Tibial nerve (tissue), 4 donors: Measurements from ENCODE around the gene PSME4. TPM values are rescaled to one million over a fixed set of nuclear protein-coding genes. Genes with fewer than 3 reads are reported as not detected.
"Not testable (repeated sequence)": the region's sequence is repeated elsewhere in the genome, so short reads cannot be mapped to it uniquely, and the experiment has no call there.

Experiments
- DNase-seq, 2 donors: peaks; one replicate each; pipeline ENCODE4 v3.0.0-alpha.2; 2019; ENCODE audit warnings: low spot score in 2 of 2
- H3K27ac ChIP-seq, 4 donors: fragments of 200-600 bp; sonication (generic) in 3 of 4; one replicate each; pipeline ENCODE4 v1.5.1; 2017 to 2019; ENCODE audit warnings: mild to moderate bottlenecking in 1 of 4
- H3K27me3 ChIP-seq, 2 donors: fragments of 200-600 bp; sonication (generic) in 1 of 2; one replicate each; pipeline versions ENCODE4 v1.5.1 to v1.6.0; 2017 to 2019
- H3K36me3 ChIP-seq, 3 donors: fragments of 200-600 bp; sonication (generic); one replicate each; pipeline ENCODE4 v1.5.1; 2018 to 2019
- H3K4me1 ChIP-seq, 4 donors: fragments of 200-600 bp; sonication (generic) in 3 of 4; one replicate each; pipeline ENCODE4 v1.5.1; 2017 to 2019
- H3K4me3 ChIP-seq, 4 donors: fragments of 200-600 bp; sonication (generic) in 3 of 4; one replicate each; pipeline ENCODE4 v1.5.1; 2017 to 2019; ENCODE audit warnings: mild to moderate bottlenecking in 1 of 4, moderate library complexity in 1 of 4
- H3K9me3 ChIP-seq, 4 donors: fragments of 200-600 bp; sonication (generic) in 3 of 4; one replicate each; pipeline ENCODE4 v1.5.1; 2017 to 2019
- EP300 ChIP-seq, 2 donors: sonication (generic); formaldehyde crosslinking; IDR thresholded peaks; one replicate each; pipeline ENCODE4 v1.6.1; 2017; ENCODE audit warnings: antibody characterized with exemption in 2 of 2, mild to moderate bottlenecking in 1 of 2
- POLR2A ChIP-seq, 2 donors: fragments of 450-650 bp; IDR thresholded peaks; one replicate each; pipeline ENCODE4 v1.6.1; 2017; ENCODE audit warnings: antibody characterized with exemption in 2 of 2, mild to moderate bottlenecking in 2 of 2, moderate library complexity in 2 of 2
- WGBS, 2 donors: methylation state at CpG; one replicate each; pipeline ENCODE4 v1.1.5; 2018; 5-methylcytosine and 5-hydroxymethylcytosine counted together
- total RNA-seq, 4 donors: library from RNA; depleted of rRNA; stranded (reverse); fragments of >200 nt; gene quantifications; one replicate each; pipeline ENCODE4 v1.1.0, GENCODE V29; 2016
- TF ChIP-seq, protein P1 (sequence below), 5 experiments: fragments of 200-600 bp in 3 of 5; fragments of 450-650 bp in 2 of 5; sonication (generic) in 3 of 5; IDR thresholded peaks; one replicate each; pipeline ENCODE4 v1.5.1; 2016 to 2019; ENCODE audit warnings: antibody characterized with exemption in 5 of 5, mild to moderate bottlenecking in 3 of 5, moderate library complexity in 2 of 5

The PSME4 gene
- total RNA-seq, 4 donors from 2014 or later: 32.4 to 50.6 (median 38.5) TPM

DNA sequence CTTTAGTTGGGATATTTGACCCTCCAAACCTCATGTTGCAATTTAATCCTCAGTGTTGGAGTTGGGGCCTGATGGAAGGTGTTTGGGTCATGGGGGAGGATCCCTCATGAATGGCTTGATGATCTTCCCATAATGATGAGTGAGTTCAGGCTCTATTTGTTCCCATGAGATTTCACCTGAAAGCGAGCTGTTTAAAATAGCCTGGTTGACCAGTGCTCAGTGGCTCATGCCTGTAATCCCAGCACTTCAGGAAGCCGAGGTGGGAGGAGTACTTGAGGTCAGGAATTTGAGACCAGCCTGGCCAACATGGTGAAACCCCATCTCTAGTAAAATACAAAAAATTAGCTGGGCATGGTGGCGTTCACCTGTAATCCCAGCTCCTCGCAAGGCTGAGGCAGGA, 14.9 kb upstream of the PSME4 start:
- H3K27me3 ChIP-seq: no peaks in the 10 kb centered on the region
- H3K9me3 ChIP-seq: no peaks in the 10 kb centered on the region
- no peak for DNase-seq
- H3K4me1 ChIP-seq: peaks cover 0 to 13% (median 0%) of the 10 kb centered on the region in 4 donors
- no peak overlapping the region for H3K4me3 ChIP-seq
- 89 to 90% methylated on average over 4 of the region's 4 CpGs for WGBS, 2 donors
- TF ChIP-seq, protein P1, sequence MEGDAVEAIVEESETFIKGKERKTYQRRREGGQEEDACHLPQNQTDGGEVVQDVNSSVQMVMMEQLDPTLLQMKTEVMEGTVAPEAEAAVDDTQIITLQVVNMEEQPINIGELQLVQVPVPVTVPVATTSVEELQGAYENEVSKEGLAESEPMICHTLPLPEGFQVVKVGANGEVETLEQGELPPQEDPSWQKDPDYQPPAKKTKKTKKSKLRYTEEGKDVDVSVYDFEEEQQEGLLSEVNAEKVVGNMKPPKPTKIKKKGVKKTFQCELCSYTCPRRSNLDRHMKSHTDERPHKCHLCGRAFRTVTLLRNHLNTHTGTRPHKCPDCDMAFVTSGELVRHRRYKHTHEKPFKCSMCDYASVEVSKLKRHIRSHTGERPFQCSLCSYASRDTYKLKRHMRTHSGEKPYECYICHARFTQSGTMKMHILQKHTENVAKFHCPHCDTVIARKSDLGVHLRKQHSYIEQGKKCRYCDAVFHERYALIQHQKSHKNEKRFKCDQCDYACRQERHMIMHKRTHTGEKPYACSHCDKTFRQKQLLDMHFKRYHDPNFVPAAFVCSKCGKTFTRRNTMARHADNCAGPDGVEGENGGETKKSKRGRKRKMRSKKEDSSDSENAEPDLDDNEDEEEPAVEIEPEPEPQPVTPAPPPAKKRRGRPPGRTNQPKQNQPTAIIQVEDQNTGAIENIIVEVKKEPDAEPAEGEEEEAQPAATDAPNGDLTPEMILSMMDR (IDR thresholded peaks at IDR 0.05): no peak
- TF ChIP-seq POLR2A (IDR thresholded peaks at IDR 0.05) (no peak), EP300 (IDR thresholded peaks at IDR 0.05) (no peak)
- no peak overlapping the region for H3K27ac ChIP-seq
- peaks cover 0 to 35% (median 0%) of the 10 kb centered on the region in 3 donors for H3K36me3 ChIP-seq

GRCh38 chr2:53969968-53970723, 647 bp downstream of the PSME4 start:
- Histone ChIP-seq H3K36me3 (peaks cover 0 to 13% (median 0%) of the 10 kb centered on the region in 3 donors), H3K27me3 (no peaks in the 10 kb centered on the region), H3K4me1 (peaks cover 0 to 36% (median 21%) of the 10 kb centered on the region in 4 donors), H3K27ac (peak overlapping the region; percentile 83 to 97 (median 95)), H3K9me3 (no peaks in the 10 kb centered on the region), H3K4me3 (peak overlapping the region; percentile 74 to 97 (median 94))
- 0 to 1% methylated on average over 25 to 30 of the region's 46 CpGs for WGBS, 2 donors
- TF ChIP-seq EP300 (IDR thresholded peaks at IDR 0.05) (peak in 1 of 2 donors; percentile 32), POLR2A (IDR thresholded peaks at IDR 0.05) (no peak)
- TF ChIP-seq, protein P1 (IDR thresholded peaks at IDR 0.05): peak in 1 of 5 experiments; percentile 4
- DNase-seq: peak in 1 of 2 donors; percentile 32

DNA sequence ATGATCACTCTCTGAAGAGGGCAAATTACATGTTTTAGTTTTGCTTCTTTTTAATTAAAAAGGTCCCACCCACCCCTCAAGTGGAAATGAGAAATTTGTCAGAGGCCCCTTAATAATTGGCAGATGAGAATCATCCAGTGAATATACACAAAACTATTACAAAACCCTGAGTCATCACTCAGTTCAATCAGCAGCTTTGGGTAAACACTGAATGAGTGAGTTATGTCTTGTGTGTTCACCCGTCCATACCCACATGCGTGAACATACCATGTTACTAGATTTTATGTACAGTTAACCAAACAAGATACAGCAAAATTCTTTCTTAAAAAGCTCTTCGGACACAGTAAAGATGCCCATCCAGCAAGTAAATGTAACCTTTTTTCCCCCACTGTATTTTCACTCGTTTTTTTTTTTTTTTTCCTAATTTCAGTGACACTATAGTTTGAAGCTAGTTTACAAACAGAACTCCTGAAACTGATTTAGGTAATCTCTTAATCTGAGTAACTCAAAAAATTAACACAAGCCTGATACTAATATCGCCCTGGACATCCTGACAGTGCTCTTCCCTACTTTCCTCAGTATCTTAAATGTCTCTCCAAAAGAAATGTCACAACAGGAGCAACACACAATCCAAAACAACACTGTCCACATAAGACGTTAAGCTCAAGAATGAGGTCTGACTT, 1.4 kb downstream of the PSME4 start:
- Histone ChIP-seq H3K27ac (peak overlapping the region; percentile 83 to 97 (median 95)), H3K9me3 (no peaks in the 10 kb centered on the region), H3K4me3 (peak overlapping the region; percentile 74 to 97 (median 94)), H3K4me1 (peaks cover 0 to 43% (median 23%) of the 10 kb centered on the region in 4 donors), H3K36me3 (peaks cover 0 to 5% (median 0%) of the 10 kb centered on the region in 3 donors), H3K27me3 (no peaks in the 10 kb centered on the region)
- DNase-seq: peak in 1 of 2 donors; percentile 13
- WGBS, 2 donors: 2 to 4% methylated on average over 6 of the region's 6 CpGs
- TF ChIP-seq EP300 (IDR thresholded peaks at IDR 0.05) (no peak), POLR2A (IDR thresholded peaks at IDR 0.05) (no peak)
- TF ChIP-seq, protein P1 (IDR thresholded peaks at IDR 0.05): no peak

- H3K9me3 ChIP-seq: no peaks in the 10 kb centered on the region
- no peaks in the 10 kb centered on the region for H3K36me3 ChIP-seq
- no peak overlapping the region for H3K4me3 ChIP-seq
- WGBS, 2 donors: 91 to 94% methylated on average over 11 of the region's 11 CpGs
- H3K27ac ChIP-seq: no peak overlapping the region
- DNase-seq: no peak
- TF ChIP-seq POLR2A (IDR thresholded peaks at IDR 0.05): no peak
- no peaks in the 10 kb centered on the region for H3K27me3 ChIP-seq
- peaks cover 0 to 59% (median 26%) of the 10 kb centered on the region in 4 donors for H3K4me1 ChIP-seq
These were observed 5.7 kb downstream of the PSME4 start for GRCh38 chr2:53964987-53965687.

GRCh38 chr2:53964257-53964952, 6.4 kb downstream of the PSME4 start:
- H3K4me1 ChIP-seq: peaks cover 0 to 59% (median 26%) of the 10 kb centered on the region in 4 donors
- no peak for DNase-seq
- 40 to 46% methylated on average over 2 of the region's 2 CpGs for WGBS, 2 donors

DNA sequence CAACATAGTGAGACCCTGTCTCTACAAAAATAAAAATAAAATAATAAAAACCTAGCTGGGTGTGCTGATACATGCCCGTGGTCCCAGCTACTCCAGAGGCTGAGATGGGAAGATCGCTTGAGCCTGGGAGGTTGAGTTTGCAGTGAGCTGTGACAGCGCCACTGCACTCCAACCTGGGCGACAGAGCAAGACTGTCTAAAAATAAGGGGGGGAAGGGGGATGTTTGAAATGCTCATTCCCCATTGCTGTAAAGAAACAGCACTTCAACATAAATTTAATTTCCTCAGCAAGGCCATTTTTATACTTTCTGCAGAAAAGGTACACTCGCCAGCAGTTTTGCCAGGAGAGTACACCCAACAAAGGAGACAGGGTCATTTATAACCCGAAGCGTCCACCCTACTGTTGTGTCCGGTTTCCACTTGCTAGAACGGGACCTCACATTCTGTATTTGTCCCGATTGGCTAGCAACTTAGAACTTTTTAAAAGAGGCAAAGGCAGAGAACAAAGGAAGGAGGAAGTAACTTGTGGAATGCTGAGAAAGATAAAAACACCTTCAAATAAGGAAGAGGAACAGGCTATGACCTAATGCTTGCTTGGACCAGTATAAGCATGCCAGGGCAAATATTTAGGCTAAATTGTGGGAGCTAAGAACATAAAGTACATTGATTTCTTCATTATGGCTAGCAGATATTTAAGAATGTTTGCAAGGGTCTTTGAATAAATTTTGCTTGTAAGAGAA, 9.1 kb downstream of the PSME4 start:
- peaks cover 0 to 37% (median 11%) of the 10 kb centered on the region in 4 donors for H3K4me1 ChIP-seq
- DNase-seq, H3K27me3 ChIP-seq, H3K4me3 ChIP-seq, H3K9me3 ChIP-seq, H3K36me3 ChIP-seq, H3K27ac ChIP-seq: not testable (repeated sequence)
- WGBS, 2 donors: 70 to 75% methylated on average over 10 of the region's 10 CpGs

More at GRCh38 chr2:53964257-53964952, 6.4 kb downstream of the PSME4 start:
- no peak for TF ChIP-seq POLR2A (IDR thresholded peaks at IDR 0.05)
- TF ChIP-seq EP300 (IDR thresholded peaks at IDR 0.05): no peak
- TF ChIP-seq, protein P1 (IDR thresholded peaks at IDR 0.05): no peak
- Histone ChIP-seq H3K27ac (no peak overlapping the region), H3K9me3 (no peaks in the 10 kb centered on the region), H3K36me3 (no peaks in the 10 kb centered on the region), H3K4me3 (no peak overlapping the region), H3K27me3 (no peaks in the 10 kb centered on the region)
